ENCODE measurements around the gene CPE.
"Not testable (repeated sequence)": the region's sequence is repeated elsewhere in the genome, so short reads cannot be mapped to it uniquely, and the experiment has no call there.

The CPE gene

DNA sequence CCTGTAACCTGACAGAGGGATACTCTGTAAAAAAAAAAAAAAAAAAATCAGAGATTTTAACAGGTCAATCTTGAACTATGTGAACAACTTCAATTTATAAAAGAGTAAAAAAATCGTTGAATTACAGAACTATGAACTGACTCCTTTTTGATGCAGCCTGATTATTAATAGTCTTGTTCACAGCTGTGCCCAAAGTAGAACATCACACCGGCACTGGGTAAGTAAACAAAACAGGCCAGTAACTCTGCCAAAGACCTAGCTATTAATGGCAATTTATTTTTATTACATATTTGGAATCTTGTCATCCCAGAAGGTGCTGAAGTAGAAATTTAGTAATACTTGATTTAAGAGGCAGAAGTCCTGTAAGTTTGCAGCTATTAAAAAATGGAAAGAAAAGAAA lies 31.4 kb downstream of the CPE start:
- no peak for DNase-seq

DNA sequence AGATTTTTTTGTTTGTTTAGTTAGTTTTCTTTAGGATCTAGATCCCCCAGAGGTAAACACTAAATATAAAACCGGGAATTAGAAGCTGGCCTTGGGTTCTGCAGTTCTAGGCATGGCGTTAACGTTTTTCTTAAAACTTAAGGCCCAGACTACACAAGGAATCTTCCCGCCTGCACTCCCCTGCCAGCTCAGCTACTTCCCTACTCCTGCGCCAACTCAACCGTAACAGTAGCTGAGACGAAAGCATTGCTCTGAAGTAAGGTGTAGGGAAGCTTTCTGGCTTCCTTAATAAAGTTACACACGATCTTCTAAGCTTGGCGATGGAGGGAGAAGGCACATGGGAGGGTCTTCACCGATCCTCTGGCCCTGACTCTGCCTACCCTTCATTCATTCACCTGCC lies 37.1 kb downstream of the CPE start:
- no peak for DNase-seq

- no peak for DNase-seq
These were observed 39.3 kb downstream of the CPE start for GRCh38 chr4:165418073-165418472.

- DNase-seq = no peak
These were observed 46.8 kb downstream of the CPE start for GRCh38 chr4:165425629-165426028.

- DNase-seq = no peak
These were observed 47.5 kb downstream of the CPE start for GRCh38 chr4:165426331-165426730.

DNA sequence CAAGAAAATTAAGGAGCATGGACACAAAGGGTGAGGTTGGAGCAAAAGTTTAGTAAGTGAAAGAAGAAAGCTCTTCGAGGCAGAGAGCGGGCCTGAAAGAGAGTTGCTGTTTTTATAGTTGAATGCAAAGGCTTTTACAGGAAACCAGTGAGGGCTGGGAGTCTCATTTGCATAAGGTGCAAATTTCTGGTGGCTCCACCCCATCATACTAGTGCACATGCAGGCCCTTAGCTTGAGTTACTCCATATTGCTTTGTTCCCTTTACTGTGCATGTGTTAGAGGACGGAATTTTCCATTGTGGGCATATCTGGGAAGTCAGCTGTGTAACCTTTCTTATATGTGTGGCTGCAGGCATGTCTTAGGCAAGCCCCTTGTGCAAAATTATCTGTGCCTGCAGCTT lies 48.0 kb downstream of the CPE start:
- no peak for DNase-seq

GRCh38 chr4:165428957-165429356 lies 50.1 kb downstream of the CPE start:
- DNase-seq = no peak

DNA sequence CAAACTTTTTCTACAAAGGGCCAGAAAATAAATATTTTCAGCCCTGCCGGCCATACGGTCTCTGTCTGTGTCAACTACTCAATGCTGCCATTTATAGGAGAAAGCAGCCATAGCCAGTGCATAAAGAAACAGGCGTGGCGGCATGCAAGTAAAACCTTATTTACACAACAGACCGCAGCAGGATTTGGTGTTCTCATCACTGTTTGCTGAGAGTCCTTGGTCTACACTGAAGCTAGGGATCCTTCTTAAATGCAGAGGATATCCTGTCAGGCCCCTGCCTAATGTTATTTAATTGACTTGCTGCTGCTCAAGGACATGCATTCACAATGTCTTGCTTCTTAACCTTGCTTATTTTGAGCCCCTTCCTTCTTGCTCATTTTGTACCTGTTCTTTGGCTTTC lies 54.7 kb downstream of the CPE start:
- DNase-seq = no peak

GRCh38 chr4:165437691-165438090 lies 58.9 kb downstream of the CPE start:
- DNase-seq = no peak

GRCh38 chr4:165439344-165439743 lies 60.5 kb downstream of the CPE start:
- no peak for DNase-seq

DNA sequence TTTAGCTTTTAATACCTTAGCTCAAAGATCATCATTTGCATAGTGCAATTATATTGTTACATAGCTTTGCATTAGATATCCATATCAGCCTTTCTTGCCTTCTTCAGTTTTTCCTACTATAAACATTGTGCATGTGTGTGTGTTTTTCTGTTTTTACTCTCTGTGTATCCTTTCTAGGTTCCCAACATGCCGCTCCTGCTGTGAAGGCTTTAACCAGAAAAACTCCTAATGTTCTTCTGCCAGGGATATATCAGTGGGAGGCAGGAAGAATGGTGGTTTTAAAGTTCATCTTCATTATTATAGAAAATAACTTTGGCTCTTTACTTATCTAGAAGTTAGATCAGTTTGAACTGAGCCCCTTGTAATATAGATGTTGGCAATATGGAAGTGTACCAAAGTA lies 61.2 kb downstream of the CPE start:
- DNase-seq = no peak

DNA sequence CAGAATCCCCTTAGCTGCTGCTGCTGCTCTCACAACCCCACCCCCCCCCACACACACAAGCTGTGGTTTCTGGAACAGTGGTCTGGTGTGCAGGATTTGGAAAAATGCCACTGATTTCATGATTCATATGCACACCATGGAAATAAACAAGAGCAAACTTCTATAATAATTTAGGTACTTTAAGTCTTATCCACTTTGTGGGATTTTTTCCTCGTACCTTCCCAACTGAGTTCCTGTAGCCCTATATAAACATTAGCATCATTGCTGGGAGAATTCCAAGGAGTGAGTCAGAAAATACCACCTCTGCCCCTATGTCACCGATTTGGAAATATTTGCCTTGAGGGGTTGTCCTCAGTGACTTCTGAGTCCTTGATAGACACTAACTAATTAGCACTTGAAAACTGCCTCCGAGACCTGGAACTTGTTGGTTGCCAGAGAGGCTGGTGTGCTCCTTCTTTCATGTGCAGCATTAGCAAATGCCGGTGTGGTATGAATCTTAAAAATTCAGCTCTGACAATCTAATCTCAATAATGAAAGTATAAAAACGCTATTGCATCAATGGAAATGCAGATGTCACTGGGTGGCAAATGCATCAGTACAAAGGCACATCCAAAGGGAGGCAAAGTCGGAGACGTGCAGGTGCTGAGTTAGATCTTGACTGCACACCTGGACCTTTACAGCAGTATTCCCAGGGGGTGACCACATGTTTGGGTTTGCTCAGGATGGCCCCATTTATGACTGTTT lies 61.8 kb downstream of the CPE start:
- DNase-seq = no peak

DNA sequence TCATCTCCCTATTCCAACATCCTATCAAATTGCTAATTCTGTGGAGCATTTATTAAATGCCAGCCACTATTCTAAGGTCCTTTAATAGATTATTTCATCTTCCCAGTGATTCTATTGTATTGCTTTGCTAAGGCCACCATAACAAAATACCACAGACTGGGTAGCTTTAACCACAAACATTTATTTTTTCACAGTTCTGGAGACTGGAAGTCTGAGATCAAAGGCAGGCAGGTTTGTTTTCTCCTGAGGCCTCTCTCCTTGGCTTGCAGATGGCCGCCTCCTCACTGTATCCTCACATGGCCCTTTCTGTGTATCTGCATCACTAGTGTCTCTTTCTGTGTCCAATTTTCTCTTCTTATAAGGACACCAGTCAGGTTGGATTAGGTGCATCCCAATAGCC lies 64.5 kb downstream of the CPE start:
- no peak for DNase-seq

- DNase-seq = no peak
These were observed 69.9 kb downstream of the CPE start for GRCh38 chr4:165448700-165449099.

- DNase-seq = no peak
These were observed 70.5 kb downstream of the CPE start for GRCh38 chr4:165449333-165449732.

GRCh38 chr4:165450871-165451270 lies 72.1 kb downstream of the CPE start:
- no peak for DNase-seq

DNA sequence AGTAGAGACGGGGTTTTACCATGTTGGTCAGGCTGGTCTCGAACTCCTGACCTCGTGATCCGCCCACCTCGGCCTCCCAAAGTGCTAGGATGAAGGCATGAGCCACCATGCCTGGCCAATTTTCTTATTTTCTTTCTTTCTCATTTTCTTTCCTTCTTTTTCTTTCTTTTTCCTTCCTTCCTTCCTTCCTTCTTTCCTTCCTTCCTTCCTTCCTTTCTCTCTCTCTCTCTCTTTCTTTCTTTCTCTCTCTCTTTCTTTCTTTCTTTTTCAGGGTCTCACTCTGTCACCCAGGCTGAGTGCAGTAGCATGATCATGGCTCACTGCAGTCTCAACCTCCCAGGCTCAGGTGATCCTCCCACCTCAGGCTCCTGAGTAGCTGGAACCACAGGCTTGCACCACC lies 74.3 kb downstream of the CPE start:
- DNase-seq = not testable (repeated sequence)

- DNase-seq = no peak
These were observed 75.6 kb downstream of the CPE start for GRCh38 chr4:165454426-165454825.

DNA sequence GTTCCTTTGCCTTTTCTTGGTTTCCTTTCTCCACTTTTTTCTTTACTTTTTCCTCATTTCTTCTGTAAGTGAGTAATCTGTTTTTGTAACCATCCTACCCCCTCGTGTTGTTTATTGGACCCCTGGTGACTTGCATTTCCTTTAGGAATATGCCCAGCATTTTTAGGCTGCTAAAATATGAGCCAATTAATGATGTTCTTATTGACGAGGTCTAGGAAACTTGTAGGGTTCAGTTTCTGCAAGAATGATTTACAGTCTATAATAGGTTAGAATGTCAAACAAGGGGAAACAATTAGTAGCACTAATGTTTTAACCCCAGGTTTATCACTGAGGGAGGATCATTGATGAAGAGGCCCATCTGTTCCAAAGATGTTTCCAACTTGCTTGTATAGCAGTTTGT lies 79.0 kb downstream of the CPE start:
- DNase-seq = no peak

- DNase-seq = no peak
These were observed 79.7 kb downstream of the CPE start for GRCh38 chr4:165458471-165458870.

- DNase-seq = no peak
These were observed 82.5 kb downstream of the CPE start for GRCh38 chr4:165461159-165461821.

DNA sequence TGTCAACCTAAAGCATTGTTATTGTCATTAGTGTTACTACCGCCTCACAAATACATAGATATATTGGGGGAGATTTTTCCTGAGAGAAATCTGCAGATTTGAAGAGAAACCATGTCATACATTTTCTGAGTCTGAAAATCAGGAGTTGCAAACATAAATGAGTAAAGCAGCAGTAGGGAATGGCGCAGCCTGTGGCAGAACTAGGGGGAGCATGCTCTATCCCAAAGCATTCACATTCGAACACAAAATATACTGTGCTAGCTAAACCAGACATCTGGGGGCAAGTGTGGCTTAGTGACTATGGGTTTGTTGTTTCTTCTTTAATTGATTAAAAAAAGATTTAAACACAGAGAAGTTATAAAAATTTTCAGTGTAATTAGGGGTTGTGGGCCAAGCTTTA lies 83.2 kb downstream of the CPE start:
- DNase-seq = no peak

- DNase-seq = no peak
These were observed 85.6 kb downstream of the CPE start for GRCh38 chr4:165464376-165464775.

DNA sequence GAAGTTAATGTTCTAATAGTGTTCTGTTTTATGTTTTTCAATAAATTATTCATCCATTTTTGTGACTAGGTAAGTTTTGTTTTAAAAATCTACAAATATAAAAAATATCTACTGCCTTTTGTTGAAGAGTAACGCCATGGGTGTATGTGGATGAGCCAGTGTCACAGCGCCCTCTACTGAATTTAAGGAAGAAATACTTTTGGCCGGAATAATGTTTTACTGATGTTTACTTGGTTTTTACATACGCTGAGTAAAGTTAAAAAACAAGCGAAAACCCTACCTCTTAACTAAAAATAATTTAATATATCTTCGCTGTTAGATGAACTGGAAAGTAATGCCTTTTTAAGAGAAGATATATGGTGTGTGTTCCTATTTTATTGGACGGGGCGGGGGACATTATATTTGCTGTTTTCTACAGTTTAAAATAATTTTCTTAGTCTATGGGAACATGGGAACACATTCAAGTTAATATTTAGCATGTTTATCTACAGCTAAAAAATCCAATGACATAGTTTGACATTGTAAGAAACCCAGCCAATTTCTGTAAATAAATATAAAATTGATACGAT lies 86.1 kb downstream of the CPE start:
- DNase-seq = peak; percentile 35

GRCh38 chr4:165470009-165470408 lies 91.2 kb downstream of the CPE start:
- no peak for DNase-seq

Data from NCI-H2227 treated with DMSO at 0.1 percent for 48 hours (cell line).